ENCODE measurements around the gene DENND10. TPM values are rescaled to one million over a fixed set of nuclear protein-coding genes. Genes with fewer than 3 reads are reported as not detected.

The DENND10 gene
- total RNA-seq, 4 donors from 2014 or later = 23.0 to 42.5 (median 30.2) TPM

DNA sequence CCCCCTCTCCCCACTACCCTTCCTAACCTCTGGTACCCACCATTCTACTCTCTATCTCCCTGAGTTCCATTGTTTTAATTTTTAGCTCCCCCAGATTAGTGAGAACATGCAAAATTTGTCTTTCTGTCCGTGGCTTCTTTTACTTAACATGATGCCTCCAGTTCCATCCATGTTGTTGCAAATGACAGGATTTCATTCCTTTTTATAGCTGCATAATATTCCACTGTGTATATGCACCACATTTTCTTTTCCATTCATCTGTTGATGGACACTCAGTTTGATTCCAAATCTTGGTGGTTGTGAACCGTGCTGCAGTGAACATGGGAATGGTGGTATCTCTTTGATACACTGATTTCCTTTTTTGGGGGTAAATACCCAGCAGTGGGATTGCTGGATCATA is 22.0 kb downstream of the DENND10 start:
- H3K27ac ChIP-seq = no peak overlapping the region
- H3K27me3 ChIP-seq = no peaks in the 10 kb centered on the region
- H3K4me1 ChIP-seq = peaks cover 0 to 2% (median 0%) of the 10 kb centered on the region in 3 donors
- no peak for ATAC-seq
- H3K4me3 ChIP-seq = no peak overlapping the region
- no peaks in the 10 kb centered on the region for H3K9me3 ChIP-seq
- WGBS, 2 donors (ENCODE audit: low coverage in 1 of 2) = 88 to 93% methylated on average over 2 of the region's 2 CpGs
- TF ChIP-seq POLR2A (IDR thresholded peaks at IDR 0.05) = no peak
- no peak for TF ChIP-seq CTCF (IDR thresholded peaks at IDR 0.05)
- TF ChIP-seq EP300 (IDR thresholded peaks at IDR 0.05) = no peak
- no peak for TF ChIP-seq POLR2AphosphoS5 (IDR thresholded peaks at IDR 0.05)
- peaks cover 0 to 96% of the 10 kb centered on the region in 2 donors for H3K36me3 ChIP-seq

DNA sequence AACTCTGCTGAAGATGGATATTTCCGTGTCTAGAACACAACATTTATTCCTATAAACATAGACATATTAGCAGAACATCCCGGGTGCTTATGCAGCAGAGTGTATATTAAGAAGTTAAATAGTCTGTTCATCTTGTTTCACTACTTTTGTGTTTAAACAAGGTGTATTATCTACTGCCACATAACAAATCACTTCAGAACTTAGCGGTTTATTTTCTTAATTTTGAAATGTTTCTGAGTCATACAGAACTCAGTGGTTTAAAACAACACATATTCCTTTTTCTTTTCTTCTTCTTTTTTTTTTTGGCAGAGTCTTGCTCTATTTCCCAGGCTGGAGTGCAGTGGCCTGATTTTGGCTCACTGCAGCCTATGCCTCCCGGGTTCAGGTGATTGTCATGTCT is 25.8 kb downstream of the DENND10 start:
- ATAC-seq = no peak
- H3K27me3 ChIP-seq = no peaks in the 10 kb centered on the region
- no peak overlapping the region for H3K4me3 ChIP-seq
- no peak for TF ChIP-seq POLR2AphosphoS5 (IDR thresholded peaks at IDR 0.05)
- no peak for TF ChIP-seq POLR2A (IDR thresholded peaks at IDR 0.05)
- TF ChIP-seq EP300 (IDR thresholded peaks at IDR 0.05) = no peak
- no peak for TF ChIP-seq CTCF (IDR thresholded peaks at IDR 0.05)
- WGBS, 2 donors (ENCODE audit: low coverage in 1 of 2) = 82 to 87% methylated on average over 4 of the region's 4 CpGs
- no peak overlapping the region for H3K27ac ChIP-seq
- H3K9me3 ChIP-seq = no peaks in the 10 kb centered on the region
- peaks cover 0 to 86% of the 10 kb centered on the region in 2 donors for H3K36me3 ChIP-seq
- no peaks in the 10 kb centered on the region for H3K4me1 ChIP-seq

DNA sequence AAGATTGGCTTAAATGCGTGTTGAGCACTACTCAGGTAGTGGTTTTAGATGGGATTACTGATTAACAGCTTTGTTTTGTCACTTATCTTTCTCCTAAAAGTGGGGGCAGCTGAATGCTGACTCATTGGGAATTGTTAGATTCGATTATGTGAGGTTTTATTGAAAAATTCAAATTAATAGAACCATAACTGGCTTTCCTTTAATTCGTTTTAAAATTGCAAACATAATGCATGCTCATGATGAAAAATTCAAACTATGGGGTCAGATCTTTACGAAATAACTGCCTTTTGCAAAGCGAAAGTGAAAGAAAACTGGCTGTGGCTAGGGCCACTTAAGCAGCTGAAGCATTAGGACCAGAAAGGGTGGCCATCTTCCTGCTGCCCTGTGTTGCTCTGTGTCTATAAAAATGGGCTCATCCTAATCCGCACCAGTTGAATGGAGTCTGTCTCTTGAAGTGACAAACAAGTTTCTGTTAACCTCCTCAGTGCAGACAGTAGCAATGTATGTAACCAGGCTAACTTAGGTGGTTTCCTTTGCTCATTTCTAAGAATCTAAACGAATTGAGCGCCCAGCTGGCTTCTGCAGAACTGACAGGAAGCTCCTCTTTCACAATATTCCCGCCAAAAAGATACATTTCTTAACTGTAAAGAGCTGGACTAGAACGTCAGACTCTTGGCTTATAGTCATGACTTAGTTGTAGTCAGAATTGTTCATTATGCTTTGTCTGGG is 27.8 kb downstream of the DENND10 start:
- Histone ChIP-seq H3K9me3 (no peaks in the 10 kb centered on the region), H3K4me3 (peak overlapping the region in 1 of 2 donors; percentile 22), H3K27me3 (no peaks in the 10 kb centered on the region), H3K27ac (peak overlapping the region in 3 of 4 donors; percentile 18 to 40 (median 25)), H3K4me1 (no peaks in the 10 kb centered on the region), H3K36me3 (peaks cover 0 to 73% of the 10 kb centered on the region in 2 donors)
- no peak for TF ChIP-seq POLR2AphosphoS5 (IDR thresholded peaks at IDR 0.05)
- no peak for TF ChIP-seq CTCF (IDR thresholded peaks at IDR 0.05)
- no peak for TF ChIP-seq POLR2A (IDR thresholded peaks at IDR 0.05)
- no peak for TF ChIP-seq EP300 (IDR thresholded peaks at IDR 0.05)
- WGBS, 2 donors (ENCODE audit: low coverage in 1 of 2) = 61 to 70% methylated on average over 6 to 10 of the region's 10 CpGs
- peak; percentile 43 for ATAC-seq

DNA sequence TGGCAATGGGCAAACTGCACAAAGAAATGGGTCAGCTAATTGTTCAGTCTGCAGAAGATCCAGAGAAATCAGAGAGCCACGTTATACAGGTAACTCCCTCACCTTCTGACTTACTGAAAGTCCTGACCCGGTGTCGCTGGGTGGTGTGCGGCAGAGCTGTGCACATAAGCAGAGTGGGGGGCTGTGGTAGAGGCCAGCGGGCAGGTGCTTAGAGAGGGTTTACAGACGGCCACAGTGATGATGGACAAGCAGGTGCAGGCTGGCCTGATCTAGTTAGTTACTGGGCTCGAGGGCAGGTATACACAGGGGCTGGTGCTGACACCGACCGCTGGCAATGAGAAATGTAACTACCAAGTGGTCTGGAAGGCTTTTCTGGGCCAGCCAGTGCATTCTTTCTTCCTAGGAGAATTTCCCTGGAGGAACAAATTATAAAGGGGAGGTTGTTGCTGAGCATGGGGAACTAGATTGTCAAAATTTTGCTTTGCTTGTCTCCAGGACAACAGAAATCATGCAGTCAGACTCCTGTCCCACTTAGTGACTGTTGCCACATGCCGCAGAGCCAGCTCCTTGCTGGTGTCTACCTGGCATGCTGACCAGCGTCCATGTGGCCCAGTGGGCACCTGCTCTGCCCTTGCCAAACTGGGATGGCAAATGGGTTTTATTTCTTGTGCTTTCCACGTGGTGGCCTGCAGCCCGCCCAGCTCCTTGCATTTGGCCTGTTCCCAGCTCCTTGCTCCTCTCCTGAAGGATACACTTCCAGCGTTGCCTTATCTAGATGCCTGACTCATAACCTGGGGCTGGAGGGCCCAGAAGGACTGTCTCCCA is 28.8 kb downstream of the DENND10 start:
- Histone ChIP-seq H3K4me3 (no peak overlapping the region), H3K4me1 (no peaks in the 10 kb centered on the region), H3K27ac (peak overlapping the region in 1 of 4 donors; percentile 40), H3K9me3 (no peaks in the 10 kb centered on the region), H3K36me3 (peaks cover 0 to 65% of the 10 kb centered on the region in 2 donors), H3K27me3 (no peaks in the 10 kb centered on the region)
- no peak for ATAC-seq
- WGBS, 2 donors (ENCODE audit: low coverage in 1 of 2) = 73 to 85% methylated on average over 2 to 4 of the region's 14 CpGs
- TF ChIP-seq POLR2AphosphoS5 (IDR thresholded peaks at IDR 0.05) (no peak), EP300 (IDR thresholded peaks at IDR 0.05) (no peak), CTCF (IDR thresholded peaks at IDR 0.05) (no peak), POLR2A (IDR thresholded peaks at IDR 0.05) (no peak)
